CD14-positive monocyte (primary cell): ENCODE measurements around the gene GNAT3. TPM values are rescaled to one million over a fixed set of nuclear protein-coding genes. Genes with fewer than 3 reads are reported as not detected.

Source experiments
- DNase-seq, 3 donors: peaks; one replicate each; pipeline ENCODE4 v3.0.0-alpha.2; 2011 to 2022
- H2AFZ ChIP-seq: 2 replicates; pipeline ENCODE4 v1.6.0; 2012; ENCODE audit warnings: mild to moderate bottlenecking, low read depth, low read length, inconsistent platforms; ENCODE audit not compliant: insufficient read depth, poor library complexity, severe bottlenecking
- H3K27ac ChIP-seq, 2 donors: 1 replicate in 1 of 2; 2 replicates in 1 of 2; pipeline ENCODE4 v1.5.1; 2012 to 2013; ENCODE audit warnings: low read length in 2 of 2, control low read depth in 1 of 2, inconsistent platforms in 1 of 2, low read depth in 1 of 2, mild to moderate bottlenecking in 1 of 2
- H3K27me3 ChIP-seq, 2 donors: one replicate each; pipeline versions ENCODE4 v1.6.0 to v1.6.1; 2011 to 2013; ENCODE audit warnings: low read length in 2 of 2; ENCODE audit not compliant: control insufficient read depth in 2 of 2, insufficient read depth in 2 of 2
- H3K36me3 ChIP-seq, 2 donors: replicated peaks in 1 of 2; 1 replicate in 1 of 2; 2 replicates in 1 of 2; pipeline versions ENCODE4 v1.5.1 to v1.6.1; 2012 to 2013; ENCODE audit warnings: low read length in 2 of 2, control low read depth in 1 of 2, inconsistent platforms in 1 of 2, mild to moderate bottlenecking in 1 of 2; ENCODE audit not compliant: insufficient read depth in 2 of 2, control insufficient read depth in 1 of 2
- H3K4me1 ChIP-seq, 2 donors: 1 replicate in 1 of 2; 2 replicates in 1 of 2; pipeline versions ENCODE4 v1.5.1 to v1.6.1; 2012 to 2013; ENCODE audit warnings: low read length in 2 of 2, control low read depth in 1 of 2, inconsistent platforms in 1 of 2, mild to moderate bottlenecking in 1 of 2, moderate library complexity in 1 of 2; ENCODE audit not compliant: insufficient read depth in 2 of 2, control insufficient read depth in 1 of 2
- H3K4me2 ChIP-seq: replicated peaks from 2 replicates; pipeline ENCODE3; 2012; ENCODE audit warnings: low read length, moderate library complexity, mild to moderate bottlenecking; ENCODE audit not compliant: poor library complexity, severe bottlenecking; ENCODE audit errors: extremely low read depth
- H3K4me3 ChIP-seq, 3 experiments: fragments of 200-600 bp in 1 of 3; sonication (generic) in 1 of 3; replicated peaks in 1 of 3; 1 replicate in 2 of 3; 2 replicates in 1 of 3; pipeline ENCODE4 v1.5.1; 2011 to 2013; ENCODE audit warnings: low read length in 3 of 3, mild to moderate bottlenecking in 3 of 3, control low read depth in 2 of 3, low read depth in 2 of 3, inconsistent platforms in 1 of 3, moderate library complexity in 1 of 3
- H3K79me2 ChIP-seq: 2 replicates; pipeline ENCODE4 v1.6.0; 2012; ENCODE audit warnings: mild to moderate bottlenecking, control low read depth, inconsistent platforms, low read length, moderate library complexity; ENCODE audit not compliant: insufficient read depth
- H3K9ac ChIP-seq: 2 replicates; pipeline ENCODE4 v1.6.0; 2017; ENCODE audit warnings: low read length, mild to moderate bottlenecking; ENCODE audit not compliant: insufficient read depth, poor library complexity, severe bottlenecking
- H3K9me3 ChIP-seq, 2 donors: replicated peaks in 1 of 2; 1 replicate in 1 of 2; 2 replicates in 1 of 2; pipeline versions ENCODE4 v1.5.1 to v1.6.1; 2012 to 2013; ENCODE audit warnings: low read length in 2 of 2, control low read depth in 1 of 2; ENCODE audit not compliant: control insufficient read depth in 1 of 2, insufficient read depth in 1 of 2
- H4K20me1 ChIP-seq: 2 replicates; pipeline ENCODE4 v1.6.0; 2012; ENCODE audit warnings: mild to moderate bottlenecking, low read length, control low read depth, moderate library complexity; ENCODE audit not compliant: insufficient read depth
- H3K27ac Mint-ChIP-seq, 7 donors: one replicate each; pipeline ENCODE4 v1.8.0; 2020; ENCODE audit warnings: mild to moderate bottlenecking in 7 of 7, mixed read lengths in 7 of 7, moderate library complexity in 6 of 7, inconsistent platforms in 2 of 7
- H3K27me3 Mint-ChIP-seq, 3 donors: one replicate each; pipeline ENCODE4 v1.8.0; 2021 to 2022; ENCODE audit warnings: low read depth in 3 of 3, mild to moderate bottlenecking in 3 of 3, mixed read lengths in 3 of 3, moderate library complexity in 3 of 3, inconsistent platforms in 1 of 3
- H3K36me3 Mint-ChIP-seq, 2 donors: one replicate each; pipeline ENCODE4 v1.8.0; 2020; ENCODE audit warnings: mixed read lengths in 2 of 2, inconsistent platforms in 1 of 2, mild to moderate bottlenecking in 1 of 2
- H3K4me1 Mint-ChIP-seq: one replicate; pipeline ENCODE4 v1.8.0; 2020; ENCODE audit warnings: mild to moderate bottlenecking, mixed read lengths
- H3K4me3 Mint-ChIP-seq, 2 donors: one replicate each; pipeline ENCODE4 v1.8.0; 2020; ENCODE audit warnings: mild to moderate bottlenecking in 2 of 2, mixed read lengths in 2 of 2, moderate library complexity in 1 of 2
- H3K9me3 Mint-ChIP-seq, 7 donors: one replicate each; pipeline ENCODE4 v1.8.0; 2020 to 2022; ENCODE audit warnings: mixed read lengths in 7 of 7, mild to moderate bottlenecking in 6 of 7, moderate library complexity in 6 of 7, inconsistent platforms in 2 of 7
- WGBS: methylation state at CpG from one replicate; pipeline ENCODE4 v1.1.5; 2013; ENCODE audit warnings: missing lambda C conversion rate; ENCODE audit not compliant: insufficient coverage; 5-methylcytosine and 5-hydroxymethylcytosine counted together
- intact Hi-C, 2 donors: fragments of 100-400 bp; cut with micrococcal nuclease; formaldehyde crosslinking; loops; one replicate each; pipeline versions ENCODE4 v1.15.0 to v1.15.1; 2023
- polyA plus RNA-seq, 3 donors: library from polyadenylated mRNA; depleted of rRNA in 1 of 3; unstranded in 2 of 3; stranded (reverse) in 1 of 3; fragments of 300-500 nt in 2 of 3; fragments of >200 nt in 1 of 3; fragmentation: Illumina TruSeq in 2 of 3; gene quantifications; 1 replicate in 2 of 3; 2 replicates in 1 of 3; pipeline ENCODE4 v1.2.3, GENCODE V29; 2012 to 2021
- TF ChIP-seq, protein P1 (sequence below): fragments of 200-600 bp; IDR thresholded peaks from one replicate; pipeline ENCODE4 v1.8.0; 2022; ENCODE audit warnings: antibody characterized with exemption, mild to moderate bottlenecking

The GNAT3 gene
- polyA plus RNA-seq, 3 donors, result not detected

DNA sequence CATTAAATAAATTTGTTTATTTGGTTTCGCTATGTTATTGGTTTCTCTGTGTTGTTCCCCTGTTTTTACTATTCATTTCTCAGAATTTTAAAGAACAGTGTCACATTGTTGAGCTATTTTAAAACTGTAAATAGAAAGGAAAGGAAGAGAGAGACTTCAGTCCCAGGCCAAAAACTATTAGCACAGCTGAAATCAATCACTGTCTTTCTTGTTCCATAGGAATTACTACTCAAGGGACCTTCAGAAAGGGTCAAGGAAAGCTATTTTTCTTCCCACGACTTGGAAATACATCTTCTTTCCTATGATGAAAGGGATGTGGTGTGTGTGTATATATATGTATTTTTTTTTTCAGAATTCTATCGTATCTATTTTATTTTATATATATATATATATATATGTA lies 29.0 kb upstream of the GNAT3 start:
- Histone ChIP-seq H3K9me3 (peaks cover 6 to 11% of the 10 kb centered on the region in 2 donors), H4K20me1 (no peaks in the 10 kb centered on the region), H3K36me3 (no peaks in the 10 kb centered on the region), H3K27me3 (no peaks in the 10 kb centered on the region), H2AFZ (no peak overlapping the region), H3K4me1 (peaks cover 19 to 28% of the 10 kb centered on the region in 2 donors), H3K4me3 (no peak overlapping the region), H3K4me2 (no peak overlapping the region), H3K9ac (no peak overlapping the region), H3K27ac (no peak overlapping the region), H3K79me2 (no peaks in the 10 kb centered on the region)
- peaks cover 8 to 24% (median 14%) of the 10 kb centered on the region in 7 donors for H3K9me3 Mint-ChIP-seq
- TF ChIP-seq, protein P1, sequence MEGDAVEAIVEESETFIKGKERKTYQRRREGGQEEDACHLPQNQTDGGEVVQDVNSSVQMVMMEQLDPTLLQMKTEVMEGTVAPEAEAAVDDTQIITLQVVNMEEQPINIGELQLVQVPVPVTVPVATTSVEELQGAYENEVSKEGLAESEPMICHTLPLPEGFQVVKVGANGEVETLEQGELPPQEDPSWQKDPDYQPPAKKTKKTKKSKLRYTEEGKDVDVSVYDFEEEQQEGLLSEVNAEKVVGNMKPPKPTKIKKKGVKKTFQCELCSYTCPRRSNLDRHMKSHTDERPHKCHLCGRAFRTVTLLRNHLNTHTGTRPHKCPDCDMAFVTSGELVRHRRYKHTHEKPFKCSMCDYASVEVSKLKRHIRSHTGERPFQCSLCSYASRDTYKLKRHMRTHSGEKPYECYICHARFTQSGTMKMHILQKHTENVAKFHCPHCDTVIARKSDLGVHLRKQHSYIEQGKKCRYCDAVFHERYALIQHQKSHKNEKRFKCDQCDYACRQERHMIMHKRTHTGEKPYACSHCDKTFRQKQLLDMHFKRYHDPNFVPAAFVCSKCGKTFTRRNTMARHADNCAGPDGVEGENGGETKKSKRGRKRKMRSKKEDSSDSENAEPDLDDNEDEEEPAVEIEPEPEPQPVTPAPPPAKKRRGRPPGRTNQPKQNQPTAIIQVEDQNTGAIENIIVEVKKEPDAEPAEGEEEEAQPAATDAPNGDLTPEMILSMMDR, result no peak
- peaks cover 0 to 3% of the 10 kb centered on the region in 2 donors for H3K36me3 Mint-ChIP-seq
- intact Hi-C loops, result no loop called here
- no peaks in the 10 kb centered on the region for H3K27me3 Mint-ChIP-seq
- DNase-seq, result no peak
- H3K4me1 Mint-ChIP-seq, result no peaks in the 10 kb centered on the region
- H3K4me3 Mint-ChIP-seq, result no peak overlapping the region
- H3K27ac Mint-ChIP-seq, result no peak overlapping the region
- WGBS, result no CpG with 5 or more reads among the region's 3 CpGs

DNA sequence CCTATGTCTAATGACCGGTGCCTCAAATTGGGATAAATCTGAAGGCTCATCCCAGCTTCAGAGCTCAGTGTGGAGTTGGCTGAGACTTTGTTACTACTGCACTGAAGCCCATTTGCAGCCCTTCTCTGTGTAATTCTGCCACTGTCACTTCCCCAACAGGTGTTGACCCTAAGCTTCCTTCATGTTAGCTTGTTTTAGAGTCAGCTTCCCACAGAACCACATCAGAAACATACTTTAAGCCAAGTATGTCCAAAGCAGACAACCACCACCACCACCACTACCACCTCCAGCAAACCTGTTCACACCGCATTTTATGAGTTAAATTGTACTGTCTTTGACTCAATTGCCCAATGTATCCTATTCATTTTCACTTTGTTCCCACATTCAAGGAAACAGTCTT lies 25.2 kb upstream of the GNAT3 start:
- intact Hi-C loops, result no loop called here
- Histone ChIP-seq H3K9ac (no peak overlapping the region), H3K27ac (no peak overlapping the region), H3K4me2 (no peak overlapping the region), H3K36me3 (no peaks in the 10 kb centered on the region), H2AFZ (no peak overlapping the region), H3K27me3 (no peaks in the 10 kb centered on the region), H3K79me2 (no peaks in the 10 kb centered on the region), H3K9me3 (peaks cover 0 to 6% of the 10 kb centered on the region in 2 donors), H4K20me1 (no peaks in the 10 kb centered on the region), H3K4me1 (peaks cover 19 to 28% of the 10 kb centered on the region in 2 donors), H3K4me3 (no peak overlapping the region)
- Mint-ChIP-seq H3K27me3 (peaks cover 0 to 4% (median 0%) of the 10 kb centered on the region in 3 donors), H3K4me3 (no peak overlapping the region), H3K36me3 (no peaks in the 10 kb centered on the region), H3K27ac (no peak overlapping the region), H3K9me3 (peaks cover 4 to 11% (median 7%) of the 10 kb centered on the region in 7 donors), H3K4me1 (no peaks in the 10 kb centered on the region)
- DNase-seq, result no peak
- WGBS, result 100% methylated on average over 2 of the region's 2 CpGs
- TF ChIP-seq, protein P1, result no peak
